NCI-H345 (cell line): Measurements from ENCODE around the gene MGRN1.

Source experiments
- DNase-seq: peaks from one replicate; lab custom pipeline; 2025; lab: John Stamatoyannopoulos, UW

MGRN1 gene

GRCh38 chr16:4675864-4676786, 51.5 kb downstream of the MGRN1 start:
- DNase-seq: no peak

DNA sequence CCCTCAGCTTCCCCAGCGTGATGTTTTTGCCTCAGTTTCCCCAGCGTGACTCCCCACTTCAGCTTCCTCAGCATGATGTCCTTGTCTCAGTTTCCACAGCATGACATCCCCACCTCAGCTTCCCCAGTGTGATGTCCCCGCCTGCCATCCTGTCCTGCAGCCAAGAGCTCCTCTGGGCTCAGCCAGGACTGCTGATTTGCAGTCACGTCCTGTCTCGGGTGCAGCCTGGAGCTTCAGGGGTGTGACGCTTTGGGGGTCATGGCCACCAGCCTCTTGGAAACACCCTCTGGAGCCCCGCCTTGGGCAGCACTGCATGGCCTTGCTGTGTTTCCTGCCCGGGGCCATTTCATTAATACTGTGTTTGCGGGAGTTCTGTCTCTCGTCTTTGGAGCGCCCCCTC, 52.2 kb downstream of the MGRN1 start:
- no peak for DNase-seq

DNA sequence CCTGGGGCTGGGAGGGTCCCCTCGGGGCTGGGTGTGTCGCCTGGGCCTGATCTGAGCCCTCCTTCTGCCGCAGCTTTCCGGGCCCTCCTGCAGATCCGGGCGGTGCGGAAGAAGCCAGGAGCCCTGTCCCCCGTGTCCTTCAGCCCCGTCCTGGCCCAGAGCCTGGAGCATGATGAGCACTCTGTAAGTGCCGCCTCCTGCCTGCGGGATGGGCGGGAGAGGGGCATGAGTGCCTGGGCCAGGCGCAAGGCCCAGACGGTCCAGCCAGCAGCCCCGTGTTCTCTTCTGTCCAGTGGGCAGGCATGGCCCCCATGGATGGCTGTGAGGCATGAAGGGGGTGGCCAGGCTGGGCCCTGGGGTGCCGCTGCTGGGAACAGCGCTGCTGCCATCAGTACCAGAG, 52.8 kb downstream of the MGRN1 start:
- DNase-seq: no peak

GRCh38 chr16:4677994-4678393, 53.4 kb downstream of the MGRN1 start:
- no peak for DNase-seq

DNA sequence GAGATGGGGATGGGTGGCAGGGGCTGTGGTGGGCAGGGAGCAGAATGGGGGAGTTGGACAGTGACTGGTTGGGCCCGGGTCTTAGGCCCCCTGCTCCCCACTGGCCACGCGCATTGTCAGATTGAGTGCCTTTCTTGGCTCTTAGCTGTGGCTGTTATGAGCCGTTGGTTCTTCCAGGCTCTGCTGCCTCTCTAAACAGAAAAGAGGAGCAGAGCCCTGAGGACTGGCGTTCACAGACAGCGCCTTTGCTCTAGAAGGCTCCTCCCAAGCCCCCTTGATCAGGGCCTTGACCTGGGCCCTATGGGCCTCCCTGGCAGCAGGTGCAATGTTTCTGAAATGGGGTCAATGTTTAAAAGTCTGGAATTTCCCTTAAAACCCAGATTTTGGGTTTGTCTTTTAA, 54.0 kb downstream of the MGRN1 start:
- no peak for DNase-seq

DNA sequence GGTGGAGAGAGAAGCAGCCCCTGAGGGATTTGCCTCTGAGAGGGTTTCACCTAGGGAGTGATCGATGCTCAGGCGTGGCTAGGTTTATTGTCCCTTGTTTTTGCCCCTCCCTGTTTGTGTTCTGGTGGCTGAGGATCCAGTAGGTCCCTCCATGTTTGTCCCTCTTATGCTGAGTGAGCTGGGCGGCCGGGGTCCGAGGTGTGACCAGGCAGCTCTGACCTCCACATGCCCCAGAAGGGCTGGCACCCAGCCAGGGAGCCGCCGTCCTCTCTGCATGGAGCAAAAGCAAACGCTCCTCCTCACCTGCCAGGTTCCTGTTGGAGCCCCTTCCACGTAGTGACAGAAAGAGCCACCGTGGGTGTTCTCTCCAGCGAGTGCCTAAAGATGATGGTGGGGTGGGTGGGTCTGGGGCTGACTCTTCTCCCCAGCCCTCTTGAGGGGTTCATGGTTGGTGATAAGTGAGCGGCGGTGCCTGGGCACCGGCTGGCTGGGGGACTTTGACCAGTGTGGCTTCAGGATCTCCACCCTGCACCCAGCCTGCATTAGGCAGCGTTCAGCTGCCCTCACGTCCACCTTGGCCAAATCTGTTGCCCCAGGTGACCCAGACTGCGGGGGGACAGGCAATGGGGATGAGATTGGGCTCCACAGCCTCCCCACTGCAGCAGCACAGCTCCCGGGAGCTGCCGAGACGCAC, 54.7 kb downstream of the MGRN1 start:
- DNase-seq: peak; percentile 75

- no peak for DNase-seq
Measured at GRCh38 chr16:4679850-4680636, 55.4 kb downstream of the MGRN1 start.

GRCh38 chr16:4680673-4681470, 56.2 kb downstream of the MGRN1 start:
- DNase-seq: no peak

DNA sequence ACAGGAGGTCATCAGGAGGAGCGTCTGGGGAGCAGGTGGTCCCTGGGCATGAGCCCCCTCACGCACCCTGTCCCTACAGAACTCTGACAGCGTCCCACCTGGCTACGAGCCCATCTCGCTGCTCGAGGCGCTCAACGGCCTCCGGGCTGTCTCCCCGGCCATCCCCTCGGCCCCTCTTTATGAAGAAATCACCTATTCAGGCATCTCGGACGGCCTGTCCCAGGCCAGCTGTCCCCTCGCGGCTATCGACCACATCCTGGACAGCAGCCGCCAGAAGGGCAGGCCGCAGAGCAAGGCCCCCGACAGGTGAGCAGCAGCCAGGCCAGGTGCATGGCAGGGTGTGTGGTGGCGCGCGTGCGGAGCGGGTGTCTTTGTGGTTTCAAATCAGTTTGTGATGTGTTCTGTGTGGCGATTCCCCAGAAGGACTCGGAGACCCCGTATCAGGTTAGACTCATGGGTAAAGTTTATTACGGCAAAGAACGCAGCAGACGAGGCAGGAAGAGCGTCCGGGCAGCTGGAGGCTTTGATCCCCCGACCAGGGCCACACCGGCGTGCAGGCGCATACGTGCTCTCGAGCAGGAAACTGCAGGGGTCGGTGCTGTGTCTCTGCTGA, 57.0 kb downstream of the MGRN1 start:
- no peak for DNase-seq

DNA sequence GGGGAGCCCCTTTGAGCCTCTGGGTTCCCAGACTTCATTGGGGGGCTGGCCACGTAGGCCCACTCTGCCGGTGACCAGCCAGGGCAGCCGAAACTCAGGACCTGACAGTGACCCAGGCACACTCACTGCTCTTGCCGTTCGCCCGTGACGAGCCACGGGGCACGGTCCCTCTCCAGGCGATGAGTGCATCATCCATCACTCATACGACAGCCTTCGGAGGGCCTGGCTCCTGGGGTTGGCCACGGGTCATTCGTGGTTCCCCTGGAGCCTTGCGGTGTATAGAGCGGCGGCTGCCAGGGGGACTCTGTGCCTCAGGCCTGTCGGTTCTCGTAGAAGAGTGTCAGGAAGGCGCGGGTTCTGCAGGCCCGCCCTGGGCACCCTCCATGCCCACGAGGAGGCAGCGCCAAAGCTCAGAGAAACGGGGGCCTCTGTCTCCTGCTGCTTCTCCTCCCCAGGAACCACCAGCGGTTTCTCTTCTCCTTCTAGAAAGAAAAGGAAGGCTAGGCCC, 57.5 kb downstream of the MGRN1 start:
- DNase-seq: no peak

- no peak for DNase-seq
Measured at GRCh38 chr16:4682616-4683254, 58.1 kb downstream of the MGRN1 start.

DNA sequence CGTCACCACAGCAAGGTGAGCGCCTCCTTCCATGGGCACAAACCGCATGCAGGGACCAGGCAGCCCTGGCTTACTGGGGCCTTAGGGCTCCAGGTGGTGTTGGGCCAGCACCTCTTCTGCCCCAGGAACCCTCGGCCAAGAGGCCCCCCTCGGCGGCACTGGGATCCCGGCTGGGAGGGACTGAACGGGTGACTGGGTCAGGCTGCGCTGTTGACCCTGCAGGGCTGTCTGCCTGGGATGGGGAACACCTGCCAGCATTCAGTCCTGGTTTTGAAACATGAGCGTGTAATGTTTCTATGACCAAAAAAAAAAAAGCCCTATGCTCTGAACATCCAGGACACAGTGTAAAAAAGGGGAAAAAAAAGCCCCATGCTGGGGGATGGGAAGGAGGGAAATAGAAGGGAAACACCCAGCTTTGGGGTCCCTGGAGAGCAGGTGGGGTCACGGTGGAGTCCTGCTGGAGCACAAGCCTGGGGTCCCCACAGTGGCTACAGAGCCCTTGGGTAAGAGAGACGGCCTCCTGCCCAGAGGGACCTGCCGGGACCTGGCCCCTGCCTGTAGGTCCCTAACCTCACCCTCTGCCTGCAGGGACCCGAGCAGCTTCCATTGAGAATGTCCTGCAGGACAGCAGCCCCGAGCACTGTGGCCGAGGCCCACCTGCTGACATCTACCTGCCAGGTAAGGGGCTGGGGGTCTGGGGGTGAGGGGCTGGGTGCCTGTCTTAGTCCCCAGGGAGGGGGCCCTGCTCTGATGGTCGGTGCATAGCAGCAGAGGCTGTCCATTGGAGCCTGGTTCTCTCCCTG, 58.8 kb downstream of the MGRN1 start:
- no peak for DNase-seq

GRCh38 chr16:4684058-4684715, 59.6 kb downstream of the MGRN1 start:
- no peak for DNase-seq

DNA sequence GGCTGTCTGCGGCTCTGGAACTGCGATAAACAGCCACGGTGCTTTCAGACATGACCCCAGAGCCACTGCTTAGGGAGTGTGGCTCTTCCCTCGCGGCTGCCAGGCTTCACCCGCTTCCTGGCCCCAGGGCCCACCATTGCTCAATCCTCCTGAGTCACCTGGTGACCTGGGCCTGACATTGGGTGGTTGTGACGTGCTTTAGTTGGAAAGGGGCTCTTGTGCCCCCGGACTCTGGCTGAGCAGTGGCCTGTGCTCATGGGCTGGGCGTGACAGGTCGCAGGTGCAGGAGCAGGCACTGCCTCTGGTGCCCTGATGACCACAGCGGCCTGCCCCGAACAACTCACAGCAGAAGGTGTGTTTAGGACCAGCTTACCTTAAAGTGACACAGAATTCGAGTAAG, 60.1 kb downstream of the MGRN1 start:
- DNase-seq: no peak

GRCh38 chr16:4685292-4685691, 60.7 kb downstream of the MGRN1 start:
- DNase-seq: no peak

DNA sequence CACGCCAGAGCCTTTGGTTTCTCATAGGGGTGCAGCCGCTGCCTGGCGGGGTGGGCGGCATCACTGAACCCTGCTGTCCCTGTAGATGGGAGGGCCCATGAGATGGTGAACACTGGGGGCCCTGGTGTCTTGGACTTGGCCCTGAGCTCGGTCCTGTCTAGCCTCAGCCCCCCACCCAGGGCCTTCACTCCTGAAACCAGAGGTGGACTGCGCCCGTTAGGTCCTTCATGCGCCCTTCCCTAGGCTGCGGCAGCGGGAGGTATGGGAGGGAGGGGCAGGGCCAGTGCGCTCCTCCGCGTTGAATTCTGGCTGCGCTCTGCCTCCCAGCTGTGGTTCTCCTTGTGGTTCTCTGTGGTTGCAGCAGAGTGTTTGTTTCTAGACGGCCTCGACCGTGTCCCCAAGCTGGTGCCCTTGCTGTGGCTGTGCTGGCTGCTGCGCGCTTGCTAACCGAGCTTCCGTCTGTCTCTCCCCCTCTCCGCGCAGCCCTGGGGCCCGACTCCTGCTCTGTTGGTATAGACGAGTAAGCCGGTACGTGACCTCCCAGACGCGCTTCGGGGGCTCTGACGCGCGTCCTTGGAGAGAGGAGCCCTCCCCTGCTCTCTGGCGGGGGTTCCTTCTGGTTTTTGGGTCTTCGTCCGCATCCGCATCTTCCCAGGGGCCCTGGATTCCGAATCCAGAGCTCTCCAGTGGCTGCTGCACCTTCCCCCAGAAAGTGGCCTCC, 61.3 kb downstream of the MGRN1 start:
- no peak for DNase-seq

DNA sequence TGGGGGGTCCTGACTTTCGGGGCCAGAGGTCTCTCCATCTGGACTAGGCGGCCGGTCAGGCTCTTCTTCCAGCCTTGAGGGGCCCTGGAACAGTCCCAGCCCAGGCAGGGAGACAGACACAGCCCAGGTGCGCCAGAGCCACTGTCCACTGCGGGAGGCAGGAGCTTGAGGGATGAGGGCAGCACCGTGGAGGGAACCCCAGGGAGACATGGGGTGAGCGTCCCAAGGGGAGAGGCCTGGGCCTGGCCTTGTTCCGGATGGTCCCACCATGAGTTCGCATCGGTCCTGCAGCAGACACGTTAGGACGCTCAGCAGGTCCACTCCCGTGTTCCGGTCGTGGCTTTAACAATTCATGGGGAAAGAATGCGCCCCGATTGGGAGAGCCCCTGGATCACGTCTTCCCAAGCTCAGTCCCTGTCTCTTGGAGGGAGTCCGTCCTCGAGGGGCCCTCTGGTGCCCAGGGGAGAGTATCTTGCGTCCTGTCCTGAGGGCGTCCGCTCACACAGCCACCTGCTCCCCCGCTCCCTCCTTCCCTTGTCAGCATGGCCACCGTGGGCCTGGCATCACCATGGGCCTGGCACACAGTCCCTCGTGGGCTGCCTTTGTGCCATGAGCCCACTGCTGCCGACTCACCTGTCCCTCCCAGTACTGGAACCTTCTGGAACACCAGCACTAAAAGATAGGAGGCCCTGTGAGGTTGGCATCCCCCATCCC, 62.0 kb downstream of the MGRN1 start:
- DNase-seq: no peak

DNA sequence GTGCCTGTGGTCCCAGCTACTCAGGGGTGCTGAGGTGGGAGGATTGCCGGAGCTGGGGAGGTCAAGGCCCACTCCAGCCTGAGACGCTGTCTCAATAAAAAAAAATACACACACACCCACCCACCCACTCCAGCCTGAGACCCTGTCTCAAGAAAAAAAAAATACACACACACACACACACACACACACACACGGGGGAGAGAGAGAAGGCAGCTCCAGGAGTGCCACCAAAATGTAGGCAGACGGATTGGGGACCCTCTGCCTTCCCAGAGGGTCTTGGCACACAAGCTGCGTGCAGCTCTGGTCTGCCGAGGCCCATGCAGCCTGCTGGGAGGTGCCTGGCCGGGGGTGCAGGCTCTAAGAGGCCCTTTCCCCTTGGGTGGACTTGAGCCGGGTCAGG, 62.8 kb downstream of the MGRN1 start:
- no peak for DNase-seq
